Occipital lobe (tissue), 3 donors: Measurements from ENCODE around the gene GARIN1A. TPM values are rescaled to one million over a fixed set of nuclear protein-coding genes. Genes with fewer than 3 reads are reported as not detected.

ENCODE experiments used
- DNase-seq: peaks from one replicate; lab custom pipeline; 2025; lab: John Stamatoyannopoulos, UW
- small RNA-seq: library from RNA; depleted of rRNA; stranded (forward); fragments of <200 nt; gene quantifications from one replicate; pipeline ENCODE3, GENCODE V24; 2014
- total RNA-seq: library from RNA; depleted of rRNA; stranded (reverse); fragments of >200 nt; gene quantifications from one replicate; pipeline ENCODE4 v1.2.3, GENCODE V29; 2014

Gene GARIN1A
- total RNA-seq, 1 donor from 2014 or later = 1.7 TPM

DNA sequence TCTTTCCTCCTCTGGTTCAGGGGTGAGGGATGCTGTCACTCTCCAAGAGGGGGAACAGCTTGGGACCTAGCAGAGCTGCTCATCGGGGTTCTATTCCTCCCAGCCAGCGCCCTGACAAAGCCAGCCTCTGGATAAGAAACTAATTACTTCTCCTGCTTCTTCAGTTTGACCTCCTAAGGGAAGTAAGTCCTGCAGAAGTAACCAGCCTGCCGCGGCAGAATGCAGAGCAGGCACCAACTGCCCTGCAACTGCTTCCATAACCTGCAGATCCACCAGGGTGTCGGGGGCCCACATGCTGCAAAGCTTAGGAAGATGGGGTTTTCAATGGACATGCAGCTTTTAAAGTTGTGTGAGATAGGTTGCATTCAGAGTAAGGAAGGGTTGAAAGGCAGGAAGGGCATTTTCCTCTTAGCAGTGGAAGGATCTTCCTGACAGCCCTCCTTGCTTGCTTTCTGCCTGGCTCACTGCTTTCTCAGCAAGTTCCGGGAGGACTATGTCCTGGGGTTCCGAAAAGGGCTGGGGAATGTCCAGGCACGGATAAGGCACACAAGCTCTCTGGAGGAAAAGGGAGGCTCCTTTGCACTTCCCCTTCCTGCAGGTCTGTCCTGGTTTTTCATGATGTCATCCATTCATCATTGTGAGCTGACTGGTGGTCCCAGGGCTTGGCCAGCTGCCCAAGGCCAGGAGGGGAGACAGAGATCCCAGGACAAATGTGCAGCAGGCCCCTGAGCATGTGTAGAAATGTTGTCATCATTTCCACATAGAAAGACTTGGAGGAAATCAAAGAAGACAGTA, 42.8 kb downstream of the GARIN1A start:
- DNase-seq = no peak

DNA sequence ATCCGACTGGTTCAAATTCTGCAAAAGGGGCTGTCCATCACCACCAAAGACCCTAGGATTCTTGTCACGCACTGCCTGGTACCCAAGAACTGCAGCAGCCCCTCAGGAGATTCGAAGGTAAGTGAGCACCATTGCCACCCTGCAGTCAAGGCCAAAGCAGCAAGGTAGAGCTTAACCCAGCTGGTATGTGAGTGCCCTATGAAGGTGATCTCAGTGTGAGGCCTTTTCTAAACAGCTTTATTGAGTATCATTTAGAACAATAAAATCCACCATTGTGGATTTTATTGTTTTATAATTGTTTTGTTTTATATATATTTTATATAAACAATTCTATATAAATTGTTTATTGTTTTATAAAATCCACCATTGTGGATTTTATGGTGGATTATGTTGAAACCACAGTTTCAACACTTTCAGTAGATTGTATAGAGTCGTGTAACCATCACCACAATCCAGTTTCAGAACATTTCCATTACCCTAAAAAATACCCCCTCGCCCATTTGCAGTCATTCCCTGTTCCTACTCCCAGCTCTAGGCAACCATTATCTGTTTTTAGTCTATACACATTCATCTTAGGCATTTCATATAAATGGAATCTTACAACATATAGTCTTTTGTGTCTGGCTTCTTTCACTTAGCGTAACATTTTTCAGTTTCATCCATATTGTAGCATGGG, 47.0 kb downstream of the GARIN1A start:
- DNase-seq = no peak

DNA sequence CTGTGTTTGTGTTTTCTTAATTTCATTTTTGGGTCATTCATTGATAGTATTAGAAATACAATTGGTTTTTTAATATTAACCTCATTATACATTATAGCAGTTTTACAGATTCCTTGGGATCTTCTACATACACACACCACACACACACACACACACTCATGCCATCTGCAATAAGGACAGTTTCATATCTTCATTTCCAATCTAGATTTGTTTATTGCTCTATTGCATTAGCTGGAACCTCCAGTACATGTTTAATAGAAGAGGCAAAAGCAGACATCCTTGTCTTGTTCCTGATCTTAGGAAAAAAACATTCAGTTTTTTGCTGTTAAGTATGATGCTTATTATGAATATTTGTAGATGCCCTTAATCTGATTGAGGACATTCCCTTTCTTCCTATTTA, 49.3 kb downstream of the GARIN1A start:
- no peak for DNase-seq

Small RNA genes lying within 50 kb of the gene (small RNA-seq; reads per million reads assigned to genes)
- gene RNA5SP242 (0.78 reads per million, percentile 67 among the genes with 10 or more reads in this experiment), gene RNA5SP243 (not detected), gene RNU6-177P (not detected)

Other genes with a start within 250 kb of the GARIN1A start
- 27.5 TPM for gene HILPDA, start 216.4 kb upstream of the GARIN1A start, total RNA-seq
- 33.1 TPM for gene METTL2B, start 195.5 kb upstream of the GARIN1A start, total RNA-seq
- 47.1 TPM for gene CALU, start 67.1 kb downstream of the GARIN1A start, total RNA-seq
- gene OPN1SW, start 103.5 kb downstream of the GARIN1A start, total RNA-seq = not detected
- gene CCDC136, start 119.7 kb downstream of the GARIN1A start, total RNA-seq = 44.1 TPM
- 3.6 TPM for gene FLNC, start 158.1 kb downstream of the GARIN1A start, total RNA-seq
- gene ATP6V1F, start 190.6 kb downstream of the GARIN1A start, total RNA-seq = 61.8 TPM
- 0.16 TPM for gene KCP, start 238.4 kb downstream of the GARIN1A start, total RNA-seq